Gastroesophageal sphincter (tissue), 4 donors: ENCODE measurements around the gene CILP. TPM values are rescaled to one million over a fixed set of nuclear protein-coding genes. Genes with fewer than 3 reads are reported as not detected.
"Not testable (repeated sequence)": the region's sequence is repeated elsewhere in the genome, so short reads cannot be mapped to it uniquely, and the experiment has no call there.

Experiments
- ATAC-seq: fragments of 150-250 bp; one replicate; pipeline ENCODE4 v1.9.1; 2016; ENCODE audit warnings: mild to moderate bottlenecking, moderate library complexity
- H3K27ac ChIP-seq, 4 donors: fragments of 200-600 bp; sonication (generic) in 3 of 4; 1 replicate in 3 of 4; 2 replicates in 1 of 4; pipeline ENCODE4 v1.5.1; 2016 to 2019
- H3K27me3 ChIP-seq: fragments of 200-600 bp; sonication (generic); one replicate; pipeline ENCODE4 v1.5.1; 2019
- H3K36me3 ChIP-seq, 2 donors: fragments of 200-600 bp; sonication (generic); one replicate each; pipeline ENCODE4 v1.5.1; 2019; ENCODE audit warnings: control low read depth in 1 of 2
- H3K4me1 ChIP-seq, 3 donors: fragments of 200-600 bp; sonication (generic); 1 replicate in 2 of 3; 2 replicates in 1 of 3; pipeline ENCODE4 v1.5.1; 2016 to 2019; ENCODE audit warnings: control low read depth in 2 of 3
- H3K4me3 ChIP-seq, 2 donors: fragments of 200-600 bp; sonication (generic); one replicate each; pipeline ENCODE4 v1.5.1; 2019; ENCODE audit warnings: mild to moderate bottlenecking in 1 of 2, moderate library complexity in 1 of 2
- H3K9me3 ChIP-seq, 3 donors: fragments of 200-600 bp; sonication (generic); one replicate each; pipeline ENCODE4 v1.5.1; 2017 to 2019; ENCODE audit warnings: control low read depth in 2 of 3
- EP300 ChIP-seq: sonication (generic); formaldehyde crosslinking; IDR thresholded peaks from one replicate; pipeline ENCODE4 v1.6.1; 2017; ENCODE audit warnings: antibody characterized with exemption, mild to moderate bottlenecking
- POLR2A ChIP-seq, 2 donors: fragments of 450-650 bp; IDR thresholded peaks; one replicate each; pipeline ENCODE4 v1.6.1; 2017; ENCODE audit warnings: antibody characterized with exemption in 2 of 2, mild to moderate bottlenecking in 2 of 2, moderate library complexity in 1 of 2
- POLR2AphosphoS5 ChIP-seq: sonication (generic); formaldehyde crosslinking; IDR thresholded peaks from one replicate; pipeline ENCODE4 v1.6.1; 2017; ENCODE audit warnings: antibody characterized with exemption
- WGBS, 2 donors: methylation state at CpG; one replicate each; pipeline ENCODE4 v1.1.5; 2018; ENCODE audit warnings: low coverage in 1 of 2; 5-methylcytosine and 5-hydroxymethylcytosine counted together
- total RNA-seq, 4 donors: library from RNA; depleted of rRNA; stranded (reverse); fragments of >200 nt; gene quantifications; one replicate each; pipeline ENCODE4 v1.1.0, GENCODE V29; 2016
- TF ChIP-seq, protein P1 (sequence below), 4 experiments: fragments of 200-600 bp in 2 of 4; fragments of 450-650 bp in 2 of 4; sonication (generic) in 1 of 4; IDR thresholded peaks; one replicate each; pipeline ENCODE4 v1.5.1; 2017 to 2019; ENCODE audit warnings: antibody characterized with exemption in 4 of 4, mild to moderate bottlenecking in 2 of 4, moderate library complexity in 2 of 4

The CILP gene
- total RNA-seq, 4 donors from 2014 or later: 43.7 to 114 (median 74.5) TPM

DNA sequence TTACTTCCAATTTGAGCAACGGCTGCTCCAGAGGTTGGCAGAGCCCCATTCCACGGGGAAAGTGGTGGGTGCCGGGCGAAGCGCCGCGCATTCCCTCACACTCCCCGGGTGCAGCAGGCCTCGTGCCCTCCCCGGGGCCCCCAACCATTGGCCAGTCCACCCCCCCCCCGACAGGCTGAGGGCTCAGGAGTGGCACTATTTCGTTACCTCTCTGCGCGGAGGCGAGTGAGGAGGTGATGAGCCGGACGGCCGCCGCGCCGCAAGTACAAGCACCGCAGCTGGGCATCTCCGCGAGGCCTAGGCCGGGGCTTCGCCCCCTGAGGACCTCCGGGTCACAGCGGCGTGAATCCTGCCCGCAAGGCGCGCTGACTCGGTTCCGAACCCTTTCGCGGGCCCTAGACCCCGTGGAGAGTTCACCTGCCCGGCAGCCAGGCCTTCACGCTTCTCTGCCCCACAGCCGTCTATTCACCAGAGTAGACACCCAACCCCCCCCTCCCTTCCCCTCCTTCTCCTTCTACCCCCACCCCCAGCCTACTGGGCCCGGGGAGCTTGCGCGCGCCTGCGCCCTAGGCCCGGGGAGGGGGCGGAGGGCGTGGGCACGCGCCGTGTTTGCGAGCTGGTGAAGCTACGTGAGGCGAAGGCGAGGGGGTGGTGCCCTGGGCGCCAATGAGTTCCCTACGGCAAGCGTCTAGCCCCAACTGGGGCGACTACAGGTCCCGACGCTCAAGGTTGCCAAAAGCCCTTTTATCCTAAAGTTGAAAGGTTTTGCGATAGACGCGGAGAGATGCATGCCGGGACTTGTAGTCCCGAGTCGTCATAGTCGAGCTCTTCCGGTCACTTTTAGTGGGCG is 26.2 kb downstream of the CILP start, which contains the start of gene CLPX:
Gene CLPX, minus strand, starts transcription at position 475 of the 850 bp plus-strand sequence. Its CDS starts 189 bp downstream, at position 286.
- TF ChIP-seq POLR2AphosphoS5: peak; percentile 86
- TF ChIP-seq EP300: no peak
- TF ChIP-seq, protein P1, sequence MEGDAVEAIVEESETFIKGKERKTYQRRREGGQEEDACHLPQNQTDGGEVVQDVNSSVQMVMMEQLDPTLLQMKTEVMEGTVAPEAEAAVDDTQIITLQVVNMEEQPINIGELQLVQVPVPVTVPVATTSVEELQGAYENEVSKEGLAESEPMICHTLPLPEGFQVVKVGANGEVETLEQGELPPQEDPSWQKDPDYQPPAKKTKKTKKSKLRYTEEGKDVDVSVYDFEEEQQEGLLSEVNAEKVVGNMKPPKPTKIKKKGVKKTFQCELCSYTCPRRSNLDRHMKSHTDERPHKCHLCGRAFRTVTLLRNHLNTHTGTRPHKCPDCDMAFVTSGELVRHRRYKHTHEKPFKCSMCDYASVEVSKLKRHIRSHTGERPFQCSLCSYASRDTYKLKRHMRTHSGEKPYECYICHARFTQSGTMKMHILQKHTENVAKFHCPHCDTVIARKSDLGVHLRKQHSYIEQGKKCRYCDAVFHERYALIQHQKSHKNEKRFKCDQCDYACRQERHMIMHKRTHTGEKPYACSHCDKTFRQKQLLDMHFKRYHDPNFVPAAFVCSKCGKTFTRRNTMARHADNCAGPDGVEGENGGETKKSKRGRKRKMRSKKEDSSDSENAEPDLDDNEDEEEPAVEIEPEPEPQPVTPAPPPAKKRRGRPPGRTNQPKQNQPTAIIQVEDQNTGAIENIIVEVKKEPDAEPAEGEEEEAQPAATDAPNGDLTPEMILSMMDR (IDR thresholded peaks at IDR 0.05): peak in 1 of 4 experiments; percentile 14
- TF ChIP-seq POLR2A (IDR thresholded peaks at IDR 0.05): peak in 1 of 2 donors; percentile 56
- Histone ChIP-seq H3K9me3 (no peaks in the 10 kb centered on the region), H3K4me3 (peak within 1 kb of the TSS; percentile 81 to 82), H3K36me3 (peaks cover 0 to under 1% of the 10 kb centered on the region in 2 donors), H3K27ac (peak within 1 kb of the TSS; percentile 82 to 97 (median 96)), H3K4me1 (peaks cover 0 to 50% (median 9%) of the 10 kb centered on the region in 3 donors), H3K27me3 (no peaks in the 10 kb centered on the region)
- peak; percentile 95 for ATAC-seq
- WGBS, 2 donors: 0% methylated on average over 1 to 4 of the region's 70 CpGs

DNA sequence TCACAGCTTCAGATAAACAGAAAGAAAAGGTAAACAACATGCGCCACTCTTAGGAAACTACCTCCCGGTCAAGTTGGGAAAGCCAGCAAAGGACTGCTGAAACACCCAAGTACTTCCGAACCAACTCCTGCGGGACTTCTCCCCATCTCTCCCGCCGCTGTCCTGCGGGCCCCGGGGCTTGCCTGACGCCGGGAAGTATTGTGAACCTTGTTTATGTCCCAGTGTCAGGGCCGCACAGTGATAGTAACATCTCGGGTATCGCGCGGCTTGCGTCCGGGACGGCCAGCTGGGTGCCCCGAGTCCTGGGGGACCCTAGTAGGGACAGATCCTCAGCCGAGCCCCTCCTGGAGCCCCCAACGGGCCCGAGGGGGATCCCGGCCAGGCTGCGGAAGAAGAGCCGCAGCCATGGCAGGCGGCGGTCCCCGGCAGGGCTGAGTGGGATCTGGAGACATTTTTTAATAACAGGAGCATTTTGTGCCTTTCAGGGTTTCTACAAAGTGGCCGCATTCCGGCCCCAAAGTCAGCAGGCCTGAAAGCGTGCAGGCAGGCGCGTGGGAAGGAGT is 26.9 kb downstream of the CILP start:
- peak overlapping the region; percentile 82 to 97 (median 96) for H3K27ac ChIP-seq
- 0% methylated on average over 3 to 4 of the region's 33 CpGs for WGBS, 2 donors
- H3K4me3 ChIP-seq: peak overlapping the region; percentile 81 to 82
- peaks cover 0 to 54% (median 9%) of the 10 kb centered on the region in 3 donors for H3K4me1 ChIP-seq
- ATAC-seq: peak; percentile 18
- no peaks in the 10 kb centered on the region for H3K27me3 ChIP-seq
- H3K9me3 ChIP-seq: no peaks in the 10 kb centered on the region
- TF ChIP-seq POLR2AphosphoS5 (peak; percentile 43), EP300 (no peak)
- TF ChIP-seq, protein P1 (IDR thresholded peaks at IDR 0.05): no peak
- peaks cover 0 to 7% of the 10 kb centered on the region in 2 donors for H3K36me3 ChIP-seq

DNA sequence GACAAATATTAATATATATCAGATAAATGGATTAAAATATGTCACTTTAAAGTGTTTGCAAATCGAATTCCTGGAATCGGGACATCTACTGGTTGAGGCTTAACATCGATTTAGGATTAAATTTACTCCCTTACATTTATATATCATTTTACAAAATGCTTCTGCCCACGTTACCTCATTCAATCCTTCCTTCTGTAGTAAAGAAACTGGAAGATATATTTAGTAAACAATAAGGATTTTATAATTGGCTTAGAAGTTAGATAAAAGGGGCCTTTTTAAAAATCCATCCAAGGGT is 27.5 kb downstream of the CILP start:
- WGBS, 2 donors: 2 to 4% methylated on average over 4 of the region's 4 CpGs

DNA sequence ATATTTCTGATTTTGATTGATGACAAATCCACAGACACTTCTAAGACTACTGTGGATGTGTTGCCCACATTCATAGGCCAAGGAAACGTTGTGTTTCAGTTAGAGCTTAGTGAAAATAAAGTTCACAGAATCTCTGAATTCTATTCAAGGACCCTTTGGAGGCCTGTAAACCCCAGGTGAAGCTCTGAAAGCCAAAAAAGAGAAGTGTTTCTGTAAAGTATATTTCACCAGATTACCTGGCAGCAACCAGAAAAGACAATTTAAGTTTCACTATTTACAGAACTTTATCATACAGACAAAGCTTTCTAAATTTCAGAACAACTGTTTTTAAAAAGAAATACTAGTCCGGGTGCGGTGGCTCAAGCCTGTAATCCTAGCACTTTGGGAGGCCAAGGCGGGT is 28.7 kb downstream of the CILP start:
- Histone ChIP-seq H3K4me1 (peaks cover 0 to 61% (median 9%) of the 10 kb centered on the region in 3 donors), H3K4me3 (peak overlapping the region in 1 of 2 donors; percentile 82), H3K27ac (peak overlapping the region in 3 of 4 donors; percentile 14 to 96 (median 96)), H3K36me3 (peaks cover 3 to 25% of the 10 kb centered on the region in 2 donors), H3K9me3 (no peaks in the 10 kb centered on the region), H3K27me3 (no peaks in the 10 kb centered on the region)
- ATAC-seq: no peak
- WGBS, 2 donors: 61 to 74% methylated on average over 3 to 4 of the region's 4 CpGs
- TF ChIP-seq POLR2AphosphoS5: no peak
- no peak for TF ChIP-seq EP300
- TF ChIP-seq, protein P1 (IDR thresholded peaks at IDR 0.05): no peak
- no peak for TF ChIP-seq POLR2A (IDR thresholded peaks at IDR 0.05)

More for the DNA sequence above, 27.5 kb downstream of the CILP start:
- Histone ChIP-seq H3K36me3 (peaks cover 0 to 12% of the 10 kb centered on the region in 2 donors), H3K4me1 (peaks cover 0 to 58% (median 9%) of the 10 kb centered on the region in 3 donors), H3K4me3 (peak overlapping the region; percentile 81 to 82), H3K27me3 (no peaks in the 10 kb centered on the region), H3K9me3 (no peaks in the 10 kb centered on the region), H3K27ac (peak overlapping the region; percentile 82 to 97 (median 96))
- TF ChIP-seq POLR2AphosphoS5 (no peak), POLR2A (IDR thresholded peaks at IDR 0.05) (no peak), EP300 (no peak)
- TF ChIP-seq, protein P1 (IDR thresholded peaks at IDR 0.05): no peak
- no peak for ATAC-seq

DNA sequence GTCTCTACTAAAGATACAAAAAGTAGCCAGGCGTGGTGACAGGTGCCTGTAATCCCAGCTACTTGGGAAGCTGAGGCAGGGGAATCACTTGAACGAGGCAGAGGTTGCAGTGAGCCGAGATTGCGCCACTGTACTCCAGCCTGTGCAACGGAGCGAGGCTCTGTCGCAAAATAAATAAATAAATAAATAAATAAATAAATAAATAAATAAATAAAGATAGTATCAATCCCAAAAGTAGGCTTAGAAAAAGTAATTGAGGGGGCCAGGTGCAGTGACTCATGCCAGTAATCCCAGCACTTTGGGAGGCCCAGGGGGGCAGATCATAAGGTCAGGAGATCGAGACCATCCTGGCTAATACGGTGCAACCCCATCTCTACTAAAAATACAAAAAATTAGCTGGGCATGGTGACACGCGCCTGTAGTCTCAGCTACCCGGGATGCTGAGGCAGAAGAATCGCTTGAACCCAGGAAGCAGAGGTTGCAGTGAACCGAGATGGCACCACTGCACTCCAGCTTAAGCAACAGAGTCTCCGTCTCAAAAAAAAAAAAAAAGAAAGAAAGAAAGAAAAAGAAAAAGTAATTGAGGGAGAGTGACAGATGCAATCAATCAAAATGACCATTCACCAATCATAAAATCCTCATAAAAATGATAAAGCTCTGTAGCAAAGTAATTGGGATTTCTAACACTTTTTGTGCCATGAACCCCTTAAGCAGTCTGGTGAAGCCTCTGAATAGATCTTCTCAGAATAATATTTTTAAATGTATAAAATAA is 29.5 kb downstream of the CILP start:
- not testable (repeated sequence) for H3K27me3 ChIP-seq, H3K9me3 ChIP-seq, ATAC-seq, H3K4me3 ChIP-seq
- WGBS, 2 donors: 88 to 89% methylated on average over 7 to 15 of the region's 15 CpGs
- peak overlapping the region in 1 of 4 donors; percentile 31 for H3K27ac ChIP-seq
- H3K36me3 ChIP-seq: peaks cover 3 to 32% of the 10 kb centered on the region in 2 donors
- peaks cover 0 to 61% (median 9%) of the 10 kb centered on the region in 3 donors for H3K4me1 ChIP-seq
